RWPE2 (cell line): ENCODE measurements around the gene ENOX1.

Source experiments
- ATAC-seq: fragments of 200-7000 bp; cut with Tn5 transposase; 3 replicates; pipeline ENCODE4 v1.9.1; 2021; ENCODE audit warnings: low read depth
- DNase-seq: peaks from one replicate; pipeline ENCODE4 v3.0.0-alpha.2; 2020; ENCODE audit warnings: low spot score
- H3K27ac ChIP-seq: fragments of 450-650 bp; 2 replicates; pipeline ENCODE4 v1.5.1; 2017; ENCODE audit warnings: mild to moderate bottlenecking; ENCODE audit not compliant: poor library complexity, severe bottlenecking
- H3K27me3 ChIP-seq: fragments of 250-450 bp; sonication (Bioruptor Pico); 2 replicates; pipeline ENCODE4 v1.5.1; 2021; ENCODE audit warnings: mild to moderate bottlenecking, moderate library complexity; ENCODE audit not compliant: insufficient read depth, poor library complexity, severe bottlenecking
- H3K36me3 ChIP-seq: fragments of 250-450 bp; sonication (Bioruptor Pico); 2 replicates; pipeline ENCODE4 v1.5.1; 2020; ENCODE audit warnings: low read depth, mild to moderate bottlenecking, moderate library complexity
- H3K4me1 ChIP-seq: fragments of 250-450 bp; sonication (Bioruptor Pico); 2 replicates; pipeline ENCODE4 v1.5.1; 2021; ENCODE audit warnings: mild to moderate bottlenecking, moderate library complexity; ENCODE audit not compliant: insufficient read depth, poor library complexity, severe bottlenecking
- H3K4me3 ChIP-seq: fragments of 250-450 bp; sonication (Bioruptor Pico); 2 replicates; pipeline ENCODE4 v1.5.1; 2021; ENCODE audit warnings: mild to moderate bottlenecking, moderate library complexity; ENCODE audit not compliant: severe bottlenecking
- H3K9me3 ChIP-seq: fragments of 250-450 bp; sonication (Bioruptor Pico); 2 replicates; pipeline ENCODE4 v1.5.1; 2021; ENCODE audit warnings: mild to moderate bottlenecking, moderate library complexity; ENCODE audit not compliant: severe bottlenecking
- TF ChIP-seq, protein P1 (sequence below): fragments of 450-650 bp; IDR thresholded peaks from one replicate; pipeline ENCODE4 v1.5.1; 2017; ENCODE audit warnings: mild to moderate bottlenecking, moderate library complexity; ENCODE audit not compliant: poor library complexity, severe bottlenecking

The ENOX1 gene

DNA sequence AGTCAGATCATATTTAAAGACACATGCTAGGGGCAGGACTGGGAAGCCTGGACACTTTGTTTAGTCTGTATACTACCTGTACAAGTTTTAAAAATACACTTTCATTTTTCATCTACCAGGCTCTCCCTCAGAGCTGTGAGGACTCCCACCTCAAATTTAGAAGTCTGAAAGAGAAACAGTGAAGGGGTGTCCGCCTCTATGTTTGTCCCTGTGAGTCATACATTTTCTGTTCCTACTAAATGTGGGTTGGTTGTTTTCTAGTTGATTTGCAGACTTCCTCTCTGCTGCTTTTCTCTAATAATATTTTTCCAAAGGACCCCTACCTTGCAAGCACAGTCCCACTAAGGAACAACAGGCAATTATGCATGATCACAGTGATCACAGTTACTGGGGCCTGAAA is 110.5 kb downstream of the ENOX1 start:
- Histone ChIP-seq H3K9me3 (no peaks in the 10 kb centered on the region), H3K27me3 (no peaks in the 10 kb centered on the region), H3K4me3 (no peak overlapping the region), H3K4me1 (no peaks in the 10 kb centered on the region), H3K36me3 (no peaks in the 10 kb centered on the region), H3K27ac (no peak overlapping the region)
- ATAC-seq (no peak), DNase-seq (no peak)
- TF ChIP-seq, protein P1, sequence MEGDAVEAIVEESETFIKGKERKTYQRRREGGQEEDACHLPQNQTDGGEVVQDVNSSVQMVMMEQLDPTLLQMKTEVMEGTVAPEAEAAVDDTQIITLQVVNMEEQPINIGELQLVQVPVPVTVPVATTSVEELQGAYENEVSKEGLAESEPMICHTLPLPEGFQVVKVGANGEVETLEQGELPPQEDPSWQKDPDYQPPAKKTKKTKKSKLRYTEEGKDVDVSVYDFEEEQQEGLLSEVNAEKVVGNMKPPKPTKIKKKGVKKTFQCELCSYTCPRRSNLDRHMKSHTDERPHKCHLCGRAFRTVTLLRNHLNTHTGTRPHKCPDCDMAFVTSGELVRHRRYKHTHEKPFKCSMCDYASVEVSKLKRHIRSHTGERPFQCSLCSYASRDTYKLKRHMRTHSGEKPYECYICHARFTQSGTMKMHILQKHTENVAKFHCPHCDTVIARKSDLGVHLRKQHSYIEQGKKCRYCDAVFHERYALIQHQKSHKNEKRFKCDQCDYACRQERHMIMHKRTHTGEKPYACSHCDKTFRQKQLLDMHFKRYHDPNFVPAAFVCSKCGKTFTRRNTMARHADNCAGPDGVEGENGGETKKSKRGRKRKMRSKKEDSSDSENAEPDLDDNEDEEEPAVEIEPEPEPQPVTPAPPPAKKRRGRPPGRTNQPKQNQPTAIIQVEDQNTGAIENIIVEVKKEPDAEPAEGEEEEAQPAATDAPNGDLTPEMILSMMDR, result no peak

DNA sequence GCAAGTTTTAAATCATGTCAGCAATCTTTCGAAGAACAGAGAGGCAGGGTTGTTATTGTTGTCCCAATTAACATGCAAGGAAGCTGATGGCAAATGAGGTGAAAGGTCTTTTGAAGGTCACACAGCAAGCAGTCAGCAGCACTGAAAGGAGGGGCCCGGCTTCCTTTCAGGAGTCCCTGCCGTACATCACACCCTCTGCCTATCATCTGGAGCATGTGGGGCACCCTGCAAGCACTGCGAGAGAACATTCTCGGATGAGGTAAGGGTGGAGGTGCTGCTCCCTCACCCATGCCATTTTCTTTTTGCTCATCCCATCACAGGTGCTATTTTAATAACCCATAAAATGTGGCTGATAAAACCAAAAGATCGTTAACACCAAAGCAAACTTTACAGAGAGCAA is 111.2 kb downstream of the ENOX1 start:
- TF ChIP-seq, protein P1, result no peak
- Histone ChIP-seq H3K36me3 (no peaks in the 10 kb centered on the region), H3K9me3 (no peaks in the 10 kb centered on the region), H3K27me3 (no peaks in the 10 kb centered on the region), H3K4me1 (no peaks in the 10 kb centered on the region), H3K27ac (no peak overlapping the region), H3K4me3 (no peak overlapping the region)
- ATAC-seq, result no peak
- no peak for DNase-seq

DNA sequence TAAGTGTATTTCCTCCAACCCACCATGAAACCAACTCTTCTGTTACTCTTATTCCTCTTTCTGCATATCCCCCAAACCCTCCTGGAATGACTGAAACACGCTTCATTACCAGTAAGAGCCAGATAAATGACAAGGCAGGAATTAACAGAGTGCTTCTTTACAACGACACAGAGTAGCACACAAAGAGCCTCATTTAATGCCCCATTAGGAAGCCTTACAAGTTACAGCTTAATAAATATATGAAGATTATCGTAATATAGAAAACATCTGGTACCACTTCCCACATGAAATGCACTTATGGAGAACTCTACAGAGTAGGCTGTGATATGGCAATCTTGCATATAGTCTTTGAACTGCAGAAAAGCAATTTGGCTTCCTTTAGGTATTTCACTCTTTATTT is 116.8 kb downstream of the ENOX1 start:
- ATAC-seq (no peak), DNase-seq (no peak)
- Histone ChIP-seq H3K4me3 (no peak overlapping the region), H3K36me3 (no peaks in the 10 kb centered on the region), H3K27me3 (no peaks in the 10 kb centered on the region), H3K9me3 (no peaks in the 10 kb centered on the region), H3K27ac (no peak overlapping the region), H3K4me1 (peaks cover 4% of the 10 kb centered on the region)
- TF ChIP-seq, protein P1, result no peak

DNA sequence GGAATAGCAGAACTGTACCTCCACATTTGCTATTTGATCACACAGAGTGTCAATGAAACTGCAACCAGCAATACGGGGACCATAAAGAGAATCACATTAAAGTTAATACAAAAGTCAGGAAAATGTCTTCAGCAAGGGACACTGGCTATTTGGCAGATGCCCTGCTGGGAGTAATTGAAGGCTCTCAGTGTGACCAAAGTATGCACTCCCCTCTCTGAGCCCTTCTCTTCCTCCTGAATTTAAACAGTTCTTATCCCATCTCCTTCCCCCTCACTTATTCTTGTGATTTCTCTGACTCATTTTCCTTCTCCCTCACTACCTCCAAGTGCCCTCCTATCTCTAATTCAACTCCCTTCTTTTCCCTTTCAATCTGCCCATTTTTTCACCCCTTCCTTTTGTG is 117.7 kb downstream of the ENOX1 start:
- H3K27me3 ChIP-seq, result no peaks in the 10 kb centered on the region
- H3K9me3 ChIP-seq, result no peaks in the 10 kb centered on the region
- no peak overlapping the region for H3K4me3 ChIP-seq
- no peaks in the 10 kb centered on the region for H3K36me3 ChIP-seq
- no peak overlapping the region for H3K27ac ChIP-seq
- peaks cover 8% of the 10 kb centered on the region for H3K4me1 ChIP-seq
- TF ChIP-seq, protein P1, result no peak
- ATAC-seq (no peak), DNase-seq (no peak)

DNA sequence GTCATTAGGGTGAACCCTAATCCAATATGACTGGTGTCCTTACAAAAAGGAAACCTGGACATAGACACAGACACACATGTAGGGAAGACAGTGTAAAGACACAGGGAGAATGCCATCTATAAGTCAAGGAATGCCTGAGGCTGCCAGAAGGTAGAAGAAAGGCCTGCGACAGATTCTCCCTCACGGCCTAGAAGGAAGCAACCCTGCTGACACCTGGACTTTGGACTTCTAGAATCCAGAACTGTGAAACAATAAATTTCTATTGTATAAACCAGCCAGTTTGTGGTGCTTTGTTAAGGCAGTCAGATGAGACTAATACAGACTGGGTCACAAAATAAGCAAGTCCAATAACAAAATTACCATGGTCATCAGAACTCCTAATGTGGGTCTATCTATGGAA is 120.4 kb downstream of the ENOX1 start:
- no peak overlapping the region for H3K4me3 ChIP-seq
- H3K27ac ChIP-seq, result no peak overlapping the region
- H3K36me3 ChIP-seq, result no peaks in the 10 kb centered on the region
- TF ChIP-seq, protein P1, result no peak
- ATAC-seq (no peak), DNase-seq (no peak)
- H3K4me1 ChIP-seq, result peaks cover 10% of the 10 kb centered on the region
- no peaks in the 10 kb centered on the region for H3K9me3 ChIP-seq
- H3K27me3 ChIP-seq, result no peaks in the 10 kb centered on the region
